SU-DHL-6 (cell line): ENCODE data around the gene NTM.

ENCODE experiments used
- CTCF ChIP-seq: fragments of 200-600 bp; sonication (generic); IDR thresholded peaks from one replicate; pipeline ENCODE4 v1.5.1; 2017; ENCODE audit warnings: antibody characterized with exemption, mild to moderate bottlenecking, low read length, moderate library complexity; ENCODE audit not compliant: insufficient read depth, poor library complexity, severe bottlenecking
- EZH2phosphoT487 ChIP-seq: fragments of 200-600 bp; sonication (generic), shearing (Covaris generic); conservative IDR thresholded peaks from 2 replicates; pipeline ENCODE4 v1.6.1; 2018; ENCODE audit warnings: mild to moderate bottlenecking, antibody characterized with exemption, low read length, moderate library complexity, mixed read lengths

DNA sequence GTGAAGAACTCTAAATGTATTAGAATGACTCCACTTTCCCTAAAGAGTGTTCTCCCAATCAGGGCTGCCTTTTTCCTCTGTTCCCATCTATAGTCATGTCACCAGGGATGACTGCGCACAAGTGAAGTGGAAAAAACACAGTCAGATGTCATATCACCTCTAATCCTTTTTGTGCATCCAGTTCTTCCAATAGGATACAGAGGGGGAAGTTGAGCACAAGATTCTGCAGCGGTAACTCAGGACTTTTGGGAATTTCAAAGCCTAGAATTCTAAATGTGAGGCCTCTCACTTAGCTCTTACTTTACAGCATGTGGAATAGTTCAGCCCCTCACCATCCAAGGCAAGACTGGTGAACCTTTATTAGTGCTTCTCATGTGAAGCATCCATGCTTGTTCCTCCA lies 602.6 kb downstream of the NTM start:
- TF ChIP-seq CTCF: no peak
- no peak for TF ChIP-seq EZH2phosphoT487
